ENCODE results near the gene SLC5A11.

Gene SLC5A11

GRCh38 chr16:24815021-24815420 is 30.7 kb upstream of the SLC5A11 start:
- H3K4me3 ChIP-seq (ENCODE audit: low read depth, low read length): no peak overlapping the region
- no peak for TF ChIP-seq CTCF (IDR thresholded peaks at IDR 0.05; ENCODE audit: control insufficient read depth, extremely low read depth, insufficient read depth)
- DNase-seq (ENCODE audit: low read depth): no peak

GRCh38 chr16:24816688-24817087 is 29.1 kb upstream of the SLC5A11 start:
- H3K4me3 ChIP-seq (ENCODE audit: low read depth, low read length): no peak overlapping the region
- no peak for DNase-seq (ENCODE audit: low read depth)
- TF ChIP-seq CTCF (IDR thresholded peaks at IDR 0.05; ENCODE audit: control insufficient read depth, extremely low read depth, insufficient read depth): no peak

GRCh38 chr16:24819462-24820040 is 26.2 kb upstream of the SLC5A11 start:
- no peak for DNase-seq (ENCODE audit: low read depth)
- TF ChIP-seq CTCF (IDR thresholded peaks at IDR 0.05; ENCODE audit: control insufficient read depth, extremely low read depth, insufficient read depth): no peak
- no peak overlapping the region for H3K4me3 ChIP-seq (ENCODE audit: low read depth, low read length)

GRCh38 chr16:24820522-24820921 is 25.2 kb upstream of the SLC5A11 start:
- no peak overlapping the region for H3K4me3 ChIP-seq (ENCODE audit: low read depth, low read length)
- TF ChIP-seq CTCF (IDR thresholded peaks at IDR 0.05; ENCODE audit: control insufficient read depth, extremely low read depth, insufficient read depth): no peak
- DNase-seq (ENCODE audit: low read depth): no peak

- no peak for DNase-seq (ENCODE audit: low read depth)
Observed at GRCh38 chr16:24821129-24821528, 24.6 kb upstream of the SLC5A11 start.

GRCh38 chr16:24822542-24822941 is 23.2 kb upstream of the SLC5A11 start:
- no peak for DNase-seq (ENCODE audit: low read depth)
- no peak for TF ChIP-seq CTCF (IDR thresholded peaks at IDR 0.05; ENCODE audit: control insufficient read depth, extremely low read depth, insufficient read depth)
- H3K4me3 ChIP-seq (ENCODE audit: low read depth, low read length): no peak overlapping the region

More at GRCh38 chr16:24821129-24821528, 24.6 kb upstream of the SLC5A11 start:
- H3K4me3 ChIP-seq (ENCODE audit: low read depth, low read length): no peak overlapping the region
- no peak for TF ChIP-seq CTCF (IDR thresholded peaks at IDR 0.05; ENCODE audit: control insufficient read depth, extremely low read depth, insufficient read depth)

GRCh38 chr16:24822974-24823373 is 22.8 kb upstream of the SLC5A11 start:
- no peak for DNase-seq (ENCODE audit: low read depth)
- no peak overlapping the region for H3K4me3 ChIP-seq (ENCODE audit: low read depth, low read length)
- no peak for TF ChIP-seq CTCF (IDR thresholded peaks at IDR 0.05; ENCODE audit: control insufficient read depth, extremely low read depth, insufficient read depth)
